ENCODE results near the gene PTDSS2.
"Not testable (repeated sequence)": the region's sequence is repeated elsewhere in the genome, so short reads cannot be mapped to it uniquely, and the experiment has no call there.

Gene PTDSS2

GRCh38 chr11:433641-434040 lies 16.4 kb upstream of the PTDSS2 start:
- no peak for DNase-seq

- no peak for DNase-seq
These were observed 15.6 kb upstream of the PTDSS2 start for GRCh38 chr11:434496-434895.

GRCh38 chr11:434999-435740 lies 14.9 kb upstream of the PTDSS2 start:
- not testable (repeated sequence) for DNase-seq

DNA sequence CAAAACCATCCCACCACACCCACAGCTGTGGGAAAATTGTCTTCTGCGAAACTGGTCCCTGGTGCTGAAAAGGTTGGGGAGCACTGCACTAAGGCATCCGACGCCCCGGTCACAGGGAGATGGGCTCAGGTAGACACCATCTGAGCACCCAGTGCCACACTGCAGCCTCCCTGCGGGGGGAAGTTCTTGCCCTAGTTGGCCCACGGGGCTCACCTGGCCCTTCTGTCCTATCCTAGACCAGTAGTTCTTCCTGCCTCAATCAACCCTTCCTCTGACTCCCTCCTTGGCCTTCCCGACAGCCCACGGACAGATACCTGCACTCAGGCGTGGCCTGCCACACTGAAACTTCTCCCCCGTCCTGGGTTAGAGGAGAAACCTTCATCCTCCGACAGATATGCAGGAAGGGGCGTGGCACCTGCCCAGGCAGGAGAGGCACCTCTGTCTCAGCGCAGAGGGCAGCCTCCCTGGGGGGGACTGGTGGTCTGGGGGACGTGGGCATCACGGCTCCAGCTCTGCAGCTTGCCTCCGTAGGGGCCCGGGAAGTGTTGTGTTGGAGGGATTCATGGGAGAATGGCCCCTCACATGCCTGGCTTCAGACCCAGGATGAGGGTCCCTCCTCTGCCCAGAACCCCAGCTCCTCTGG lies 12.7 kb upstream of the PTDSS2 start:
- DNase-seq, result no peak

- DNase-seq, result no peak
These were observed 11.8 kb upstream of the PTDSS2 start for GRCh38 chr11:438101-438844.

GRCh38 chr11:439315-440064 lies 10.6 kb upstream of the PTDSS2 start:
- no peak for DNase-seq

- no peak for DNase-seq
These were observed 9.7 kb upstream of the PTDSS2 start for GRCh38 chr11:440065-441042.

GRCh38 chr11:441043-441417 lies 9.0 kb upstream of the PTDSS2 start:
- no peak for DNase-seq

DNA sequence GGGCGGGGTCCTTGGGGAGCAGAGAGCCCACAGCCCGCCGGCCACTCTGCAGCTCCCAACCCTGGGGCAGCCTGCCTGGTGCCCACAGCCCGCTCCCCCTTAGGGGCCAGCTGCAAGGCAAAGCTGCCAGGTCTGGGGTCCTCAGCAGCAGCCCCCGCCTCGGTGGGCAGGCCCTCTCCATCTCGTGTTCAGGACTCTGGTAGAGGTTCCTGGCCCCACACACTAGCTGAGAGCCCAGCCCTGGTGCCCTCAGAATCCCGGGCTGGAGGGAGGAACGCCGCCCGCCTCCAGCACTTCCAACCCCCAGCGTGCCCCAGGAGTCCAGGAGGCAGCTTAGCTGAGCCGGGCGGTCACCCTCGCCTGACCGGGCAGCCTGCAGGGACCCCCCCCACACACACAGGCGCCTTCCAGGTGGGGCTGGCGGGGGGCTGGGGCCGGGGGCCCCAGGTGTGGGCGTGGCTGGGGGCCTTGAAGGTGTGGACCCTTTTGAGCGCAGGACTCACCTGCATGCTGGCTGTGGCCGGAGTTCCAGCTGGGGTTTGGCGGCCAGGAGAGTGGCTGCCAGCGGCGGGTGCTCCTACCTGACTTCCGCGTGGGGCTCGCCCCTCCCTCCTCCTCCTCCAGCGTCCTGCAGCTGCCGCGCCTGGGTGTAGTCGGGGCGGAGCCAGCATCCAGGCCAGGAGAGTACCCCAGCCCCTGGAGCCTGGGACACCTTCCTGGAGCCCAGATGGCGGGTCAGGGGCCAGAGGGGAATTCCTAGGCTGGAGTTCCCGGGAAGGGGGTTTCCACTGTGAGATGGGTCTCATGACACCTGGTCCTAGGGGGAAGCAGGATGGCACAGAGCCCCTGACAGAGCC lies 8.4 kb upstream of the PTDSS2 start, which contains the start of gene ANO9:
Gene ANO9, minus strand, starts transcription at position 594 of the 857 bp plus-strand sequence. Its CDS starts 85 bp downstream, at position 509.
- peak in 5 of 6 experiments; percentile 42 to 57 (median 48) for DNase-seq

- DNase-seq, result no peak
These were observed 7.4 kb upstream of the PTDSS2 start for GRCh38 chr11:442611-443081.

GRCh38 chr11:443542-444199 lies 6.4 kb upstream of the PTDSS2 start:
- no peak for DNase-seq

DNA sequence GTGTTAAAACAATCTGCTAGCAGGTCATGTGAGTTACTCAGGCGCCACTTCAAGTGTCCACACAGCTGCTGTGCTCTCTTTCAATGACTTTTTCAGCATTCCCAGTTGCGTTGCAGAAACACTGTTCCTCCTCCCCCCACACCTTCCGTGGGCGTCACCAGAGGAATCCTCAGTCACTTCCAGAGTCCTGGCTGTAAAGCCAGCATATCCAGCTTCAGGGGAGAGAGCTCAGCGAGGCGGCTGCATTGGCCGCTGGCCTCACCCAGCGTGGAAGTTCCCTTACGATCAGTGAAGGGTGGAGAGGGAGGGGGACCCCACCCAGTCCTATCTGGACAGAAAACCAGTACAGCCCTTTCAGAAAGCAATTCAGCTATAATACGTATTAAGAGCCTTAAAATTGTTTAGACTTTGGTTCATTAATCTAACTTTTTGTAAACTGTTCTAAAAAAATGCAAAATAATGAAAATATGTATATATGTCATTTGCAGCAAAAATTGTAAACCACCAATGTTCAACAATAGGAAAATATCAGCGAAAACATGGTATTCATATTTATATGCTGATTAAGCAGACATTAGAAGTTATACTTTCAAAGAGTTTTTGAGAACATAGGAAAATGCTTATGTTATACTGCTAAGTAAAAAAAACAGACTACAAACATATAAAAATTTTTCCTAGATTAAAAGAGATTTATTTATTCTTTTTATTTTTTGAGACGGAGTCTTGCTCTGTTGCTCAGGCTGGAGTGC lies 5.5 kb upstream of the PTDSS2 start:
- no peak for DNase-seq

DNA sequence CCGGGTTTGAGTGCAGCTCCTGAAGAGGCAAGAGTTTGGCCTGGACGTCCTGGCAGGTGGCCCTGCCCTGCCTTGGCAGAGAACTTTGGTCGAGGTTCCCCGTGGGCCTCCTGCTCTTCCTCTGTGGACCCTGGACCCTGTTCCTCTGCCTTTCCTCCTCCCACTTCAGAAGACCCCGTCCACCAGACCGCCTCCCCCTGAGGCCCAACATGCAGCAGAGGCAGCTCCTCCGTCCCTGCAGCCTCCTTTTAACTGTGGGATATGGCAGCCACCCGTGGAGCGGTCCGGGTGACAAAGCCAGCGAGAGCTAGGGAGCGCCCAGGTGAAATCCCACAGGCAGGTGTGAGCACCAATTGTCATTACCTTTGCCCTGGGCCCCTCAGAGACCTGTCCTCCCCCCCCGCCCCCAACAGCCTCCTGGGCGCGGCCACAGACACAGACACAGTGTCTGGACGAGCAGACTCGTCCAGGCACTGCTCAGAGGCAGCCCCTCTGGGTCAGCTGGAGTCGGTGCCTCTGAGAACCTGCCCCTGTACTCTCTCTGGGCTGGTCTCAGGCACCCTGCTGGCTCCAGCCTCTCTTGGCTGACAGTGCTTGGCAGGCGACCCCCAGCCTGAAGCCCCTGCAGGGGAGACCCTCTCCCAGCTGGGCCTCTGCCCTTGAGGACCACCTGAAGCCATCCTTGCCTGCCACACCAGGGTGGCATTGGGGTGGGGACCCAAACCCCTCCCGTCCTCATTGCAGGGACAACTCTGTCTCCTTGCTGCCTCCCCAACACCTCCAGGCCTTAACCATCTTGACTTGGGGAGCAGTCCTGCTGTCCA lies 4.1 kb upstream of the PTDSS2 start:
- no peak for DNase-seq

DNA sequence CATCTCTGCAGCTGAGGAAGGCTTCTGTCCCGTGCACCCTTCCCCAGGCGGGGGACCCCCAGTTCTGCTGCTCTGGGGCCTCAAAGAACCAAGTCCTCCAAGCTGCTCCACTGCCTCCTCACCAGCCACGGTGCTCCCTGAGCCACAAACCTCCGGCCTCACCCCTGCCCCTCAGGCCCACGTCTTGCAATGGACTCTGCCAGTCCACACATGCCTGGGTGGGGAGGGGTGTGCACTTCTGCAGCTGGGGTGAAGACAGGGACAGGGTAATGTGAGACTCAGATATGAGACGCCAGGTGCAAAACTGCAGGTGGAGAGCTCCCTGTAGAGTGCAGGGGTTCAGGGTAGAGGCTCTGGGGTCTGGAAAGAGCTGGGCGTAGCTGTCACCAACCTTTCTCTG lies 3.2 kb upstream of the PTDSS2 start:
- no peak for DNase-seq

GRCh38 chr11:447923-448731 lies 2.0 kb upstream of the PTDSS2 start:
- peak; percentile 85 to 95 (median 93) for DNase-seq

DNA sequence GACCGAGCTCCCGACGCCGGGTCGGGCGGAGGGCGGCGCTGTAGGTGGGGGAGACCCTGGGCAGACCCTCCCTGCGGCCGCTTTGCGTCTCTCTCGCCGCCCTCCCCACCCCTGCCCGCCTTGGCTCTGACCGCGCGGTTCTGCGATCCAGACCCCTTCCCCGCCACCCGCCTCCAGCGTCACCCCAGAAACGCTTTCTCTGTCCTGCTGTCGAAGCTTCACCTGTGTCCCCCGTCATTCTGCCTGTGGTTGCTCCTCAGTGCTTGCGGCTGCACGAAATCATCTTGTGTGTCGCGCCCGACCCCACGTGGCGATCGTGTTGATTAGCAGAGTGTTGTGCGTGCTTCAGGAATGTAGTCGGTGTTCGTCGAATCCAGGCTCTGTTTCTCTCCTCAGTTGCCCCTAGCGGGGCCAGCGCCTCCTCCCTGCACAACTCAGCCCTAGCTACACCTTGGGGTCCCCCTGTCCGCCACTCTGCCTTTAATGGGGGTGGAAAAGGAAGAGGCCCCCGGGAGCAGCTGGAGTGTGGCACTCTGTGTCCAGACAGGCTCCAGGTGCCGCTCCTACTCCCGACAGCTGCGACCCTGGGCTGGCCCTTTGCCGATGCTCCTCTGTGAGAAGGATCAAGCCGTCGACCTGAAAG lies 851 bp downstream of the PTDSS2 start:
- DNase-seq, result peak; percentile 69 to 85 (median 78)

GRCh38 chr11:451738-452137 lies 1.7 kb downstream of the PTDSS2 start:
- no peak for DNase-seq
